NCI-H1105 treated with DMSO at 0.1 percent for 48 hours (cell line): ENCODE results near the gene PRPF4.
"Not testable (repeated sequence)": the region's sequence is repeated elsewhere in the genome, so short reads cannot be mapped to it uniquely, and the experiment has no call there.

ENCODE experiments used
- DNase-seq: peaks from one replicate; lab custom pipeline; 2025; lab: John Stamatoyannopoulos, UW

The PRPF4 gene

DNA sequence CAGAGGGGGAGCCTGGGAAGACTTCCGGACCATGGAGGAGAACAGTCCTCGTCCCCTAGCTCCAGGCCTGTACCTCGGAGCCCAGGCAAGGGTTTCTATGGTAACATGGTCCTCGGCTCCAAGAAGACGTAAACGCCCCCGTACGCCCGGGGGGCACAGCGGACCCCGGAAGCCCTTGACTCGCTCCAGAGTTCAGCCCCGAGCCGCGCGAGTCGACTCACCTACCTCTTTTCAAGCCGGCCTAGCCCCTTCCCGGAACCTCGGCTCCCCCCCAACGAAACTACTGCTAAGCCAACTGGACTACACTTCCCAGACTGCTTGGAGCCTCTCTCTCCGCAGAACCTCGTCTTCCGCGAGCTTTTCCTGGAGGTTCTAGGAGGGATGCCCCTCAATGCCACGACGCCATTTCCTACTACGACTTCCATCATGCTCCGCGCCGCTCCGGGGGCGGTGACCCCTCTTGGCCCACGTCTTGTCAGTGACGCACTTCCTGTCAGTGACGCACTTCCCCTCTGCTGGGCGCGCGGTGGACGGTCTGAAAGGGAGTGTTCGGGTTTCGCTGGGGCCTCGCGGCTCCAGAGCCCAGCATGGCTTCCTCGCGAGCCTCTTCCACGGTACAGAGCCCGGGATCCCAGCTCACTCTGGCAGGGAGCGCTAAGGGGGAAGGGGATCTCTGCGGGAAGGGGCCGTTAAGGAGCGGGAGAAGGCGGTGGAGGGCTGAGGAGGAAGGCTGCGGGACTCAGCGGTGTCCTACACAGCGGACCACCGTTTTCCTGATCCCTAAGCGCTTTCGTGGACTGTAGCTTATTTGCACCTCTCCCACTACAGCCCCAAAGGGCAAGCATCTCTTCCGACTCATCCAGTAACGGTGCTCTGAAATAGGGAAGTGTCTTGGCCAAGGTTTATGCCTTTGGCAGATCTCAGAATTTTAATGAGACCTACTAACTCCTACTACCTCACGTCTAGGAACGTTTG, at the start of gene PRPF4, which contains the start of gene CDC26:
TSS of gene PRPF4 (plus strand) at position 502 of the 975 bp plus-strand sequence. CDS start at position 588, 86 bp downstream.
TSS of gene CDC26 (minus strand) at position 416 of the 975 bp plus-strand sequence. CDS start 3,065 bp downstream, outside the sequence.
- DNase-seq: peak; percentile 97

- no peak for DNase-seq
Observed at GRCh38 chr9:113227436-113227835, 48.0 kb upstream of the PRPF4 start.

- DNase-seq: no peak
Observed at GRCh38 chr9:113228130-113228665, 47.3 kb upstream of the PRPF4 start.

DNA sequence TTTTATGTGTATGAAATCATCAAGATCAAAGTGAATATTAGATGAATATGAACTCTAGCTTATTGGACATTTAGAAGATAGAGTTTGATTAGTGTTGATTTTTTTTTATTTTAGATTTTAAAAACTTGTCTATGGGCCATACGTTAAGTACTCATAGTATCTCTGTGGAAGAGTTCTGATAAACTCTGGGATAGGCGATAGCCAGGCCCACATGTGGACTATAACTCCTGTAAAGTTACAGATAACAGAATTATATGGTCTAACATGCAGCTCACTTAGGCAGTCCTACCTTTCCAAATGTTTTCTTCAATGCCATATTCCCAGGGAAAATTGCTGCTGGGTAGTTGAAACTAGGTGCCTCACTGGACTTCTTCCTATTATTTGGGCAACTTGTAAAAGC, 43.8 kb upstream of the PRPF4 start:
- no peak for DNase-seq

- DNase-seq: not testable (repeated sequence)
Observed at GRCh38 chr9:113235701-113236255, 39.7 kb upstream of the PRPF4 start.

DNA sequence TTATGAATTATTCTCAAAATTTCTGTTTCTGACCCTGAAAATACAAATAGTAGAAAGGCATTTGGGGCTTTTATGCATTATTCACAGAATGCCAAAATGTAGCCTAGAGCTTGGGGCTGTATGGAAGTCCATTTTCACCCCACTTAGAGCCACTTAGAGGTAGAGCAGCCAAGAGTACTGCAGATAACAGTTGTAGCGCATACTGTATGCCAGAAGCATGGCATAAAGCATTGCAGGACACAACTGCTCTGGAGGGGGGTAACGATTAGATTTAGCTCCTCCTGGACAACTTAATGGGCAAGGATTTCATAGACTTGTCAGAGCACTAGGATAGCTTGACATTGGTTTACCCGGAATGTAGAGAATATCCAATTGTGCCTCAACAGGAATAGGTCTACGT, 38.4 kb upstream of the PRPF4 start:
- no peak for DNase-seq

DNA sequence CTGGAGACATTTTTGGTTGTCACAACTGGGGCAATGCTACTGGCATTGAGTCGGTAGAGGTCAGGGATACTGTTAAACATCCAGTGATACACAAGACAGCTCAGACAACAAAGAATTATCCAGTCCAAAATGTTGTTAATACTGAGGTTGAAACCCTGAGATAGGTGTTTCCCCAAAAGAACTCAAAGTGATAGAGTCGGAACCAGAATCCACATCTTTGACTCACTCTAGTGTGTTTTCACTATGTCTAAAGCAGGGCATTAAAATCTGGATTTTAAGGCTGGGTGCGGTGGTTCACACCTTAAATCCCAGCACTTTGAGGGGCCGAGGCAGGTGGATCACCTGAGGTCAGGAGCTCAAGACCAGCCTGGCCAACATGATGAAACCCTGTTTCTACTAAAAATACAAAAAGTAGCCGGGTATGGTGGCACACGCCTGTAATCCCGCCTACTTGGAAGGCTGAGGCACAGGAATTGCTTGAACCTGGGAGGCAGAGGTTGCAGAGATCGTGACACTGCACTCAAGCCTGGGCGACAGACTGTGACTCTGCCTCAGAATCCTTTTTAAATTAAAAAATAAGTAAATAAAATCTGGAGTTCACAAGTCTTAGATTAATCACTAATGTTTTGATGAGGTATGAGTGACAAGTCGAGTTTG, 37.1 kb upstream of the PRPF4 start:
- no peak for DNase-seq

DNA sequence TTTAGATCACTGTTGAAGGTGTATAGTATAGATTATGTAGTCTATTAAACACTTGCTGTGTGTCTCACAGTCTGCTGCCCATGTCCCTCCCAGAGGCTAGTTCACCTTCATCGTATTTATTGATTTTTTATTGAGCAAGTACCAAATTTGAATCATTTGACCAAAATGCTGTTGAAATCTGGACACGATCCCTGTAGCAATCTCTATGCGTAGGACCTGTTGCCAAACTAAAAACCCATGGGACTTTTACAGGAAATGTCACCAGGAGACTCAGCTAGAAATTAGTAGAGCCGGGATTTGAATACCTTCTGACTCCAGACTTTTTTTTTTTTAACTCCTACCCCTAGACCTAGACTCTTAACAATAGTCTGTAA, 36.6 kb upstream of the PRPF4 start:
- DNase-seq: no peak

GRCh38 chr9:113241161-113241560, 34.3 kb upstream of the PRPF4 start:
- DNase-seq: no peak

- no peak for DNase-seq
Observed at GRCh38 chr9:113244556-113244955, 30.9 kb upstream of the PRPF4 start.

DNA sequence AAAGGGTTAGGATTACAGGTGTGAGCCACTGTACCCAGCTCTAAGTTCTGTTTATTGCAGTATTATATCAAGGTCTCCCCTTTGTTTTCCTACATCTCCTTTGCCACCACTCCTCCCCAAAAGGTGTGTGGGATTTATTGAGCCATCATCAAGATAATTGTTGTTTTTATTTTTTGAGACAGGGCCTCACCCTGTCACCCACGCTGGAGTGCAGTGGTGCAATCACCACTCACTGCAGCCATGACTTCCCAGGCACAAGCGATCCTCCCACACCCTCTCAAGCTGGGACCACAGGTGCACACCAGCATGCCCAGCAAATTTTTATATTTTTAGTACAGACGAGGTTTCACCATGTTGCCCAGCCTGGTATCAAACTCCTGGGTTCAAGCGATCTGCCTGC, 29.6 kb upstream of the PRPF4 start:
- no peak for DNase-seq

GRCh38 chr9:113246928-113247327, 28.5 kb upstream of the PRPF4 start:
- no peak for DNase-seq

DNA sequence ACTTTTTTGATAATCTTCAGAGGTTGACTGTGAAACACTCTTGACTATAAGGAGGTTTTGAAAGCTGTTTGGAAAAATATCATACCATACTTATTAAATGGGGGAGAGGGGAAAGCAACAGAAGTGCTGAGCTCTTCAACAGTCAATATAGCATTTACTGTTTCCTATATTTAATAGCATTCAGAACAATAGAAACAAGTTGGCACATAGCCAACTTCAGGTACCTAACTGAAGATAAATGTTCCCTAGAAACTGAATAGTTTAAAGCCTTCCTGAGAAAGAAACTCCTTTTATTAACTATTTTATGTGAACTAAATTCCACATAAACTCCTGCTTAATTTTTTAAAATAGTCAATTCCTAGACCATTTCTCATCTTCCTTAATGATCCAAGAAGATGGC, 27.8 kb upstream of the PRPF4 start:
- peak; percentile 19 for DNase-seq

- not testable (repeated sequence) for DNase-seq
Observed at GRCh38 chr9:113249661-113250060, 25.8 kb upstream of the PRPF4 start.

DNA sequence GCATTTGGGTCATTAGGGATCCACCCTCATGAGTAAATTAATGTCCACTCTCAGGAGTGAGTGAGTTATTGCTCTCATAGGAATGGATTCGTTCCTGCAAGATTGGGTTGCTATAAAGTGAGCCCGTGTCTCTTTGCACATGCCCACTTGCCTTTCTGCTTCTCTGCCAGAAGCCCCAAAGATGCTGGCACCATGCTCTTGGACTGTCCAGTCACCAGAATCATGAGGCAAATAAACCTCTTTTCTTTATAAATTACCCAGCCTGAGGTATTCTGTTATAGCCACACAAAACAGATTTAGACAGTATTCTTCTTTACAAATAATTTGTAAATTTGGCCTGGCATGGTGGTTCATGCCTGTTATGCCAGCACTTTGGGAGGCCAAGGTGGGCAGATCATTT, 24.7 kb upstream of the PRPF4 start:
- DNase-seq: no peak

DNA sequence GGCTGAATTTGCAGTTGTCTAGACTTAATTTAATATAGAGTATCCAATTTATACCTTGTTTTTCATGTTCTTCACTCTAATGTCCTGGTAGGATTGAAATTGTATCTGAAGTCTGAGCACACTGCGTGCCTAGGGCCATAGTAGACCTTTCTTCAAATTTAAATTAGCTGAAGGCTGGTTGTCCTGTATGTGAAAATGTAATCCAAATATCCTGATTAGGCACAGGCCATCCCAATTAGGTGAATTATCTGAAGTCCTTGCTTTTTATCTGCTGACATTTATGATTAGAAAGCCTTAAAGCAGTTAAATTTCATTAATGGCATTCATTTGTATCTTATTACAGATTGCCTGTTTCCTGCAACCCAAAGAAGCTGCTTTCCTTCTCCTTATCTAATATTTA, 20.5 kb upstream of the PRPF4 start:
- DNase-seq: no peak

DNA sequence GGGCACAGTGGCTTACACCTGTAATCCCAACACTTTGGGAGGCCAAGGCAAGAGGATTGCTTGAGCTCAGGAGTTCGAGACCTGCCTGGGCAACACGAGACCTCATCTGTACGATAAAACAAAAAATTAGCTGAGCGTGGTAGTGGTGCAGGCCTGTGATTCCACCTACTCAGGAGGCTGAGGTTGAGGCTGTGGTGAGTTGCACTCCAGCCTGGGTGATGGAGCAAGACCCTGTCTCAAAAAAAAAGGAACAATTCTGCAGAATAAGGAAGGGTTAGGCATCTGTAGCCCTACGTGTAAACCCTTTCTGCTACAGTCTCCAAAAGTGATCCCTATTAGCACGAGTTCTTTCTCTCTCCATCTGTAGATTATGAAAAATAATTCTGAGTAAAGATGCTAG, 20.0 kb upstream of the PRPF4 start:
- DNase-seq: no peak

GRCh38 chr9:113257863-113258262, 17.6 kb upstream of the PRPF4 start:
- no peak for DNase-seq

DNA sequence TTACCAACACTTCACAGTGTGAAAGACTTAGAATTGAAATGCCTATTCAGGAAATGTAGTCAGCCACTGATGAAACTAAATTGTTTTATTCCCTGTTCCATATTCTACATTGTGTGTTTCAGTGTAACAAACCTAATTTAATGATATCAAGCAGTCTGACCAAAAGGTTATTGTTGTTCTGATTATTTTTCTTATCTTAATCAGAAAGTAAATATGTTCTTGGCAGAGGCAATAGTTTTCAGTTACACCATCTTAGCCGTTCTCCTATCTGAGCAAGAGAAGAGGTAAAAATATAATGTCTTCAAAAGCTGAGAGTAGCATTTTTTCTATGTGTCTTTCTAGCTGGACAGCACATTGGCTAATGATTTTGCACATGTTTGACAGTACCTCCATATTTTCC, 17.2 kb upstream of the PRPF4 start:
- no peak for DNase-seq

GRCh38 chr9:113261917-113262671, 13.4 kb upstream of the PRPF4 start:
- no peak for DNase-seq

DNA sequence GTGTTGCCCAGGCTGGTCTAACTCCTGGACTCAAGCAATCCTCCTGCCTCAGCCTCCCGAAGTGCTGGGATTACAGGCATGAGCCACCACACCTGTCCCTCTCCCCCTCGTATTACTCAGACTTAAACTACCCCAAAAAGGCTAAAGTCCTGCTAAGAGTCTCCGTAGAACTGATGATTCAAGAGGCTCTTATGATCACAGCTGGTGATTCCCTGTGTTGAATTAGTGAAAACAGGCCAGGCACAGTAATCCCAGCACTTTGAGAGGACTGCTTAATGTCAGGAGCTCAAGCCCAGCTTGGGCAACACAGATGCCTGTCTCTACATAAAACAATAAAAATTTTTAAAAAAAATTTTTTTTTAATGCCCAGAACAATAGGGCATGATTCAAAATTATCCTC, 9.3 kb upstream of the PRPF4 start:
- no peak for DNase-seq
